HepG2 (cell line): ENCODE data around the gene NAGK. TPM values are rescaled to one million over a fixed set of nuclear protein-coding genes. Genes with fewer than 3 reads are reported as not detected.

Source experiments
- ATAC-seq: fragments of 200-7000 bp; cut with Tn5 transposase; 3 replicates; pipeline ENCODE4 v1.9.1; 2020; ENCODE audit warnings: mild to moderate bottlenecking, moderate library complexity
- BruUV-seq: library from RNA; stranded (reverse); fragments of 400-500 nt; replicated peaks from 2 replicates; lab custom pipeline; 2021; lab: Mats Ljungman, UMichigan
- CTCF ChIA-PET: fragments of 300-600 bp; formaldehyde crosslinking; extraction: SDS; loops from one replicate; lab custom pipeline; 2021; ENCODE audit warnings: low total read pairs, inconsistent platforms, low intra/inter-chr PET ratio; lab: Yijun Ruan, JAX
- POLR2A ChIA-PET: fragments of 350-600 bp; sonication (Branson Sonifier 250); formaldehyde crosslinking; loops from one replicate; lab custom pipeline; 2020; ENCODE audit warnings: antibody characterized with exemption, inconsistent platforms; lab: Yijun Ruan, JAX
- DNase-seq: peaks from one replicate; pipeline ENCODE4 v3.0.0-alpha.2; 2015; ENCODE audit warnings: low spot score
- FAIRE-seq: peaks from 3 replicates; lab custom pipeline; 2011; peaks lifted over from hg19 to GRCh38; lab: Jason Lieb, UNC
- H2AFZ ChIP-seq: one replicate; pipeline ENCODE4 v1.6.1; 2011; ENCODE audit warnings: low read length, inconsistent platforms
- H3K27ac ChIP-seq: fragments of 300-600 bp; 3 replicates; pipeline ENCODE4 v1.8.0; 2011; ENCODE audit warnings: mixed run types, mild to moderate bottlenecking, mixed read lengths, low read length, inconsistent platforms; ENCODE audit not compliant: insufficient read depth; ENCODE audit errors: extremely low read length
- H3K27me3 ChIP-seq, 2 experiments: fragments of 200-600 bp in 1 of 2; 2 replicates in 1 of 2; 3 replicates in 1 of 2; pipeline versions ENCODE4 v1.6.0 to v1.8.0; 2011; ENCODE audit warnings: low read length in 2 of 2, mild to moderate bottlenecking in 2 of 2, moderate library complexity in 2 of 2, inconsistent platforms in 1 of 2; ENCODE audit not compliant: insufficient read depth in 2 of 2, control insufficient read depth in 1 of 2
- H3K36me3 ChIP-seq, 2 experiments: fragments of 200-600 bp in 1 of 2; replicated peaks in 1 of 2; 2 replicates in 1 of 2; 3 replicates in 1 of 2; pipeline versions ENCODE4 v1.5.1 to v1.8.0; 2011; ENCODE audit warnings: low read length in 2 of 2, inconsistent platforms in 1 of 2; ENCODE audit not compliant: insufficient read depth in 2 of 2, control insufficient read depth in 1 of 2
- H3K4me1 ChIP-seq: 2 replicates; pipeline ENCODE4 v1.5.1; 2012; ENCODE audit warnings: low read length, inconsistent platforms; ENCODE audit not compliant: insufficient read depth
- H3K4me2 ChIP-seq: 2 replicates; pipeline ENCODE4 v1.6.0; 2011; ENCODE audit warnings: low read depth, low read length, inconsistent platforms
- H3K4me3 ChIP-seq, 3 experiments: fragments of 200-600 bp in 1 of 3; sonication (generic), shearing (Covaris generic) in 1 of 3; replicated peaks in 1 of 3; 2 replicates each; pipeline ENCODE4 v1.5.1; 2011 to 2016; ENCODE audit warnings: low read length in 3 of 3, inconsistent platforms in 2 of 3, low read depth in 2 of 3, mild to moderate bottlenecking in 2 of 3, control low read depth in 1 of 3, mixed read lengths in 1 of 3; ENCODE audit not compliant: insufficient read depth in 1 of 3
- H3K79me2 ChIP-seq: one replicate; pipeline ENCODE4 v1.6.1; 2011; ENCODE audit warnings: low read length, inconsistent platforms; ENCODE audit not compliant: insufficient read depth
- H3K9ac ChIP-seq: 2 replicates; pipeline ENCODE4 v1.6.0; 2011; ENCODE audit warnings: mild to moderate bottlenecking, low read depth, low read length, inconsistent platforms; ENCODE audit not compliant: insufficient read depth
- H3K9me3 ChIP-seq: 2 replicates; pipeline ENCODE4 v1.5.1; 2012; ENCODE audit warnings: mild to moderate bottlenecking, low read length
- H4K20me1 ChIP-seq: 2 replicates; pipeline ENCODE4 v1.6.0; 2011; ENCODE audit warnings: inconsistent platforms, mild to moderate bottlenecking, low read length, moderate library complexity; ENCODE audit not compliant: insufficient read depth
- CC2D1A ChIP-seq: sonication (generic); formaldehyde crosslinking; IDR thresholded peaks from 2 replicates; pipeline ENCODE4 v1.8.1; 2023; ENCODE audit warnings: mild to moderate bottlenecking, missing genetic modification reagents
- KLF13 ChIP-seq: sonication (generic); formaldehyde crosslinking; IDR thresholded peaks from 2 replicates; pipeline ENCODE4 v1.4.0; 2020; ENCODE audit warnings: mild to moderate bottlenecking, missing genetic modification reagents
- NFE2 ChIP-seq: sonication (generic); formaldehyde crosslinking; IDR thresholded peaks from 2 replicates; pipeline ENCODE4 v1.4.0; 2020; ENCODE audit warnings: missing genetic modification reagents
- NFRKB ChIP-seq: fragments of 450-650 bp; IDR thresholded peaks from 2 replicates; pipeline ENCODE4 v1.6.1; 2017
- ZNF446 ChIP-seq: sonication (generic); formaldehyde crosslinking; IDR thresholded peaks from 2 replicates; pipeline ENCODE4 v1.5.0; 2020; ENCODE audit warnings: mild to moderate bottlenecking, missing genetic modification reagents
- WGBS: methylation state at CpG from one replicate; pipeline ENCODE4 v1.1.6; 2017; ENCODE audit warnings: low lambda C conversion rate; 5-methylcytosine and 5-hydroxymethylcytosine counted together
- in situ Hi-C: cut with HindIII; loops from 2 replicates; pipeline ENCODE4 v1.10.0; 2017; ENCODE audit warnings: low pct_unique_long_range_greater_than_20kb; ENCODE audit not compliant: extremely low pct_ligation_motif_present
- intact Hi-C: fragments of 100-400 bp; cut with micrococcal nuclease; formaldehyde crosslinking; loops from one replicate; pipeline ENCODE4 v1.10.0; 2022; ENCODE audit not compliant: unreplicated experiment
- polyA plus RNA-seq, 8 experiments: library from polyadenylated mRNA; depleted of rRNA in 3 of 8; stranded (reverse) in 7 of 8; unstranded in 1 of 8; fragments of >200 nt; fragmentation: Illumina TruSeq in 4 of 8; extraction: Trizol in 4 of 8; gene quantifications; 2 replicates each; pipeline versions ENCODE4 v1.2.1 to v1.2.3, GENCODE V29; 2011 to 2016; ENCODE audit warnings: low read depth in 4 of 8, missing spikeins in 1 of 8, mixed read lengths in 1 of 8; ENCODE audit not compliant: insufficient read depth in 1 of 8
- total RNA-seq, 5 experiments: library from RNA; depleted of rRNA; stranded (reverse); fragments of >200 nt; fragmentation: Illumina TruSeq; extraction: Trizol; gene quantifications; 2 replicates each; pipeline ENCODE4 v1.2.3, GENCODE V29; 2016; ENCODE audit warnings: low read depth in 1 of 5
- TF ChIP-seq, protein P1 (sequence below): sonication (generic); formaldehyde crosslinking; conservative IDR thresholded peaks from 2 replicates; pipeline ENCODE4 v1.4.0; 2020; ENCODE audit warnings: missing genetic modification reagents

NAGK gene
- total and polyA plus RNA-seq, 2 of the 13 experiments (the other 11 are each of a cell fraction or from before 2014, with no cell fraction given): 24.4 to 35.2 TPM

DNA sequence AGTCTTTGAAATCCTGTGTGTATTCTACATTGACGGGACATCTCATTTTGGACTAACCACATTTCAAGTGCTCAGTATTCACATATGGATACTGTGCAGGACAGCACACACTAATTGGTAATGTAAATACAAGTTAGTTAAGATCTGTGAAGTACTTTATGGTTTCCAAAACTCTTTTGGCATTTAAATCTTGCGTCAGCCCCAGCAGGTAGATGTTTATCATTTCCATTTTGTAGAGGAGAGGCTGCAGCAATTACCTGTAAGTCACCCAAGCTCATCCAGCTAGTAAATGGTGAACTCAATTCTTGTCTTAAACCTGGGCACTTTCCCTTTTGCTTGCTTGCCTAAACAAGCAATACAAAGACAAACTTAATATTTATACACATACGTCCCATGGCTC lies 1.6 kb upstream of the NAGK start:
- in situ Hi-C loops (no loop called here), intact Hi-C loops (loop anchor here (5.0 kb wide), 1 partner anchor 60 kb away; no protein-coding TSS in a partner anchor)
- Histone ChIP-seq H3K27me3 (peaks cover 0 to 10% of the 10 kb centered on the region in 2 experiments; a peak in 3 of 5 replicates), H3K4me3 (no peak overlapping the region), H3K9me3 (no peaks in the 10 kb centered on the region), H4K20me1 (no peaks in the 10 kb centered on the region), H3K79me2 (peaks cover 14% of the 10 kb centered on the region), H2AFZ (no peak overlapping the region), H3K4me1 (peaks cover 49% of the 10 kb centered on the region), H3K9ac (no peak overlapping the region), H3K27ac (no peak overlapping the region), H3K36me3 (0 out of 5 replicates have a peak, but pooled peaks cover 0 to 4% of the 10 kb centered on the region in 2 experiments), H3K4me2 (0 out of 2 replicates have a peak overlapping the region, but pooled peaks have one; percentile 97)
- no peak for DNase-seq
- no peak for ATAC-seq
- 95% methylated on average over 3 of the region's 3 CpGs for WGBS
- TF ChIP-seq, protein P1, sequence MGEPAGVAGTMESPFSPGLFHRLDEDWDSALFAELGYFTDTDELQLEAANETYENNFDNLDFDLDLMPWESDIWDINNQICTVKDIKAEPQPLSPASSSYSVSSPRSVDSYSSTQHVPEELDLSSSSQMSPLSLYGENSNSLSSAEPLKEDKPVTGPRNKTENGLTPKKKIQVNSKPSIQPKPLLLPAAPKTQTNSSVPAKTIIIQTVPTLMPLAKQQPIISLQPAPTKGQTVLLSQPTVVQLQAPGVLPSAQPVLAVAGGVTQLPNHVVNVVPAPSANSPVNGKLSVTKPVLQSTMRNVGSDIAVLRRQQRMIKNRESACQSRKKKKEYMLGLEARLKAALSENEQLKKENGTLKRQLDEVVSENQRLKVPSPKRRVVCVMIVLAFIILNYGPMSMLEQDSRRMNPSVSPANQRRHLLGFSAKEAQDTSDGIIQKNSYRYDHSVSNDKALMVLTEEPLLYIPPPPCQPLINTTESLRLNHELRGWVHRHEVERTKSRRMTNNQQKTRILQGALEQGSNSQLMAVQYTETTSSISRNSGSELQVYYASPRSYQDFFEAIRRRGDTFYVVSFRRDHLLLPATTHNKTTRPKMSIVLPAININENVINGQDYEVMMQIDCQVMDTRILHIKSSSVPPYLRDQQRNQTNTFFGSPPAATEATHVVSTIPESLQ (CRISPR knock-in tag): no peak
- TF ChIP-seq ZNF446 (no peak), NFRKB (no peak), CC2D1A (CRISPR knock-in tag) (no peak), NFE2 (CRISPR knock-in tag) (no peak), KLF13 (CRISPR knock-in tag) (no peak)
- FAIRE-seq: no peak
- POLR2A ChIA-PET: interaction anchor here (1.8 kb wide), 2 partner anchors 265 to 1630 kb away, joined by 3 to 8 read pairs; partner anchors contain the start of genes NFU1 and ZNF638
- BruUV-seq: no TSS peak
- CTCF ChIA-PET: no interaction called here
